Vagina (tissue), 2 donors: ENCODE data around the gene TPST1. TPM values are rescaled to one million over a fixed set of nuclear protein-coding genes. Genes with fewer than 3 reads are reported as not detected.

Source experiments
- DNase-seq, 2 donors: peaks; one replicate each; pipeline ENCODE4 v3.0.0-alpha.2; 2017; ENCODE audit errors: extremely low spot score in 2 of 2
- H3K27ac ChIP-seq: fragments of 200-600 bp; sonication (generic); one replicate; pipeline ENCODE4 v1.5.1; 2019
- H3K27me3 ChIP-seq: fragments of 200-600 bp; sonication (generic); one replicate; pipeline ENCODE4 v1.5.1; 2019
- H3K36me3 ChIP-seq, 2 donors: fragments of 200-600 bp; sonication (generic); one replicate each; pipeline ENCODE4 v1.5.1; 2017 to 2019
- H3K4me1 ChIP-seq: fragments of 200-600 bp; sonication (generic); one replicate; pipeline ENCODE4 v1.5.1; 2019
- H3K4me3 ChIP-seq, 2 donors: fragments of 200-600 bp; sonication (generic); 1 replicate in 1 of 2; 2 replicates in 1 of 2; pipeline ENCODE4 v1.5.1; 2016 to 2019
- H3K9me3 ChIP-seq: fragments of 200-600 bp; sonication (generic); one replicate; pipeline ENCODE4 v1.5.1; 2019
- CTCF ChIP-seq, 3 experiments: fragments of 450-650 bp in 2 of 3; fragments of 200-600 bp in 1 of 3; sonication (generic) in 1 of 3; IDR thresholded peaks; one replicate each; pipeline ENCODE4 v1.5.1; 2017 to 2019; ENCODE audit warnings: antibody characterized with exemption in 3 of 3, mild to moderate bottlenecking in 2 of 3, moderate library complexity in 2 of 3
- POLR2A ChIP-seq, 2 donors: fragments of 450-650 bp; IDR thresholded peaks; one replicate each; pipeline ENCODE4 v1.6.1; 2017; ENCODE audit warnings: antibody characterized with exemption in 2 of 2, mild to moderate bottlenecking in 2 of 2, moderate library complexity in 2 of 2
- POLR2AphosphoS5 ChIP-seq, 2 donors: sonication (generic); formaldehyde crosslinking; IDR thresholded peaks; one replicate each; pipeline ENCODE4 v1.9.0; 2017; ENCODE audit warnings: antibody characterized with exemption in 2 of 2, mild to moderate bottlenecking in 2 of 2, low read depth in 1 of 2; ENCODE audit not compliant: insufficient read depth in 1 of 2
- intact Hi-C: fragments of 100-400 bp; cut with DNase I; formaldehyde crosslinking; loops from one replicate; pipeline ENCODE4 v1.15.1; 2023
- total RNA-seq: library from RNA; depleted of rRNA; stranded (reverse); fragments of >200 nt; gene quantifications from one replicate; pipeline ENCODE4 v1.2.3, GENCODE V29; 2016

The TPST1 gene
- total RNA-seq, 1 donor from 2014 or later = 52.3 TPM

GRCh38 chr7:66333443-66333842 is 128.3 kb downstream of the TPST1 start:
- no peaks in the 10 kb centered on the region for H3K36me3 ChIP-seq
- H3K27ac ChIP-seq = no peak overlapping the region
- H3K4me1 ChIP-seq = peaks cover 5% of the 10 kb centered on the region
- no peak overlapping the region for H3K4me3 ChIP-seq
- DNase-seq = no peak
- H3K9me3 ChIP-seq = no peaks in the 10 kb centered on the region
- H3K27me3 ChIP-seq = no peaks in the 10 kb centered on the region
- intact Hi-C loops = loop anchor here (10.0 kb wide), 1 partner anchor 69 kb away; no protein-coding TSS in a partner anchor
- no peak for TF ChIP-seq POLR2AphosphoS5 (IDR thresholded peaks at IDR 0.05; ENCODE audit: insufficient read depth in 1 of 2, low read depth in 1 of 2)
- TF ChIP-seq CTCF (IDR thresholded peaks at IDR 0.05) = no peak
- TF ChIP-seq POLR2A (IDR thresholded peaks at IDR 0.05) = no peak

GRCh38 chr7:66335318-66335717 is 130.2 kb downstream of the TPST1 start:
- TF ChIP-seq POLR2A (IDR thresholded peaks at IDR 0.05) = no peak
- TF ChIP-seq CTCF (IDR thresholded peaks at IDR 0.05) = no peak
- TF ChIP-seq POLR2AphosphoS5 (IDR thresholded peaks at IDR 0.05; ENCODE audit: insufficient read depth in 1 of 2, low read depth in 1 of 2) = no peak
- no peaks in the 10 kb centered on the region for H3K36me3 ChIP-seq
- H3K27me3 ChIP-seq = no peaks in the 10 kb centered on the region
- peaks cover 5% of the 10 kb centered on the region for H3K4me1 ChIP-seq
- no peak for DNase-seq
- no peak overlapping the region for H3K4me3 ChIP-seq
- no peaks in the 10 kb centered on the region for H3K9me3 ChIP-seq
- intact Hi-C loops = loop anchor here (10.0 kb wide), 1 partner anchor 71 kb away; no protein-coding TSS in a partner anchor
- no peak overlapping the region for H3K27ac ChIP-seq

GRCh38 chr7:66336760-66337159 is 131.6 kb downstream of the TPST1 start:
- peaks cover 5% of the 10 kb centered on the region for H3K4me1 ChIP-seq
- DNase-seq = no peak
- no peaks in the 10 kb centered on the region for H3K9me3 ChIP-seq
- no peak overlapping the region for H3K27ac ChIP-seq
- no peak overlapping the region for H3K4me3 ChIP-seq
- H3K36me3 ChIP-seq = no peaks in the 10 kb centered on the region
- intact Hi-C loops = loop anchor here (10.0 kb wide), 1 partner anchor 72 kb away; no protein-coding TSS in a partner anchor
- no peaks in the 10 kb centered on the region for H3K27me3 ChIP-seq
- TF ChIP-seq POLR2AphosphoS5 (IDR thresholded peaks at IDR 0.05; ENCODE audit: insufficient read depth in 1 of 2, low read depth in 1 of 2) (no peak), POLR2A (IDR thresholded peaks at IDR 0.05) (no peak), CTCF (IDR thresholded peaks at IDR 0.05) (no peak)

GRCh38 chr7:66339141-66339540 is 134.0 kb downstream of the TPST1 start:
- Histone ChIP-seq H3K27ac (no peak overlapping the region), H3K9me3 (no peaks in the 10 kb centered on the region), H3K27me3 (no peaks in the 10 kb centered on the region), H3K36me3 (no peaks in the 10 kb centered on the region), H3K4me1 (peaks cover 5% of the 10 kb centered on the region), H3K4me3 (no peak overlapping the region)
- no peak for DNase-seq
- TF ChIP-seq POLR2A (IDR thresholded peaks at IDR 0.05) = no peak
- TF ChIP-seq CTCF (IDR thresholded peaks at IDR 0.05) = no peak
- TF ChIP-seq POLR2AphosphoS5 (IDR thresholded peaks at IDR 0.05; ENCODE audit: insufficient read depth in 1 of 2, low read depth in 1 of 2) = no peak
- intact Hi-C loops = loop anchor here (10.0 kb wide), 1 partner anchor 74 kb away; no protein-coding TSS in a partner anchor

GRCh38 chr7:66344166-66344565 is 139.0 kb downstream of the TPST1 start:
- DNase-seq = no peak
- no peaks in the 10 kb centered on the region for H3K36me3 ChIP-seq
- H3K9me3 ChIP-seq = no peaks in the 10 kb centered on the region
- intact Hi-C loops = no loop called here
- H3K27me3 ChIP-seq = no peaks in the 10 kb centered on the region
- H3K4me3 ChIP-seq = no peak overlapping the region
- H3K27ac ChIP-seq = no peak overlapping the region
- no peak for TF ChIP-seq CTCF (IDR thresholded peaks at IDR 0.05)
- TF ChIP-seq POLR2AphosphoS5 (IDR thresholded peaks at IDR 0.05; ENCODE audit: insufficient read depth in 1 of 2, low read depth in 1 of 2) = no peak
- H3K4me1 ChIP-seq = peaks cover 2% of the 10 kb centered on the region
